SK-N-SH treated with all-trans-retinoic acid at 6 μM for 48 hours (cell line): ENCODE results near the gene FDX2.

ENCODE experiments used
- ARNTL ChIP-seq: fragments of 450-650 bp; formaldehyde crosslinking; IDR thresholded peaks from 2 replicates; pipeline ENCODE4 v1.5.0; 2020; ENCODE audit warnings: low read depth, mild to moderate bottlenecking, moderate library complexity, borderline replicate concordance
- RARB ChIP-seq: fragments of 250-450 bp; sonication (Bioruptor Pico); IDR thresholded peaks from 2 replicates; pipeline ENCODE4 v1.8.0; 2021; ENCODE audit warnings: mild to moderate bottlenecking, moderate library complexity
- SNAI2 ChIP-seq: fragments of 250-450 bp; sonication (Bioruptor Pico); IDR thresholded peaks from 2 replicates; pipeline ENCODE4 v1.5.0; 2020; ENCODE audit warnings: mild to moderate bottlenecking, moderate library complexity
- TCF4 ChIP-seq: fragments of 250-450 bp; sonication (Bioruptor Pico); IDR thresholded peaks from 2 replicates; pipeline ENCODE4 v1.8.0; 2021; ENCODE audit warnings: mild to moderate bottlenecking, moderate library complexity, borderline replicate concordance
- TOX ChIP-seq: fragments of 250-450 bp; sonication (Bioruptor Pico); IDR thresholded peaks from 2 replicates; pipeline ENCODE4 v1.8.0; 2021; ENCODE audit warnings: mild to moderate bottlenecking, moderate library complexity, borderline replicate concordance
- ZFP3 ChIP-seq: fragments of 250-450 bp; sonication (Bioruptor Pico); IDR thresholded peaks from 2 replicates; pipeline ENCODE4 v1.5.0; 2020; ENCODE audit warnings: mild to moderate bottlenecking, moderate library complexity
- ZFP30 ChIP-seq: fragments of 450-650 bp; formaldehyde crosslinking; IDR thresholded peaks from 2 replicates; pipeline ENCODE4 v1.5.0; 2022; ENCODE audit warnings: mild to moderate bottlenecking, moderate library complexity
- ZNF565 ChIP-seq: fragments of 450-650 bp; formaldehyde crosslinking; conservative IDR thresholded peaks from 2 replicates; pipeline ENCODE4 v1.5.0; 2020; ENCODE audit warnings: low read depth, mild to moderate bottlenecking, moderate library complexity
- ZNF70 ChIP-seq: fragments of 450-650 bp; formaldehyde crosslinking; IDR thresholded peaks from 2 replicates; pipeline ENCODE4 v1.5.0; 2020; ENCODE audit warnings: mild to moderate bottlenecking, moderate library complexity
- TF ChIP-seq, protein P1 (sequence below): fragments of 250-450 bp; sonication (Bioruptor Pico); IDR thresholded peaks from 2 replicates; pipeline ENCODE4 v1.5.0; 2020; ENCODE audit warnings: mild to moderate bottlenecking, moderate library complexity
- TF ChIP-seq, protein P2 (sequence below): fragments of 250-450 bp; sonication (Bioruptor Pico); IDR thresholded peaks from 2 replicates; pipeline ENCODE4 v1.5.1; 2020; ENCODE audit warnings: low read depth, mild to moderate bottlenecking, moderate library complexity
- TF ChIP-seq, protein P3 (sequence below): fragments of 250-450 bp; sonication (Bioruptor Pico); IDR thresholded peaks from 2 replicates; pipeline ENCODE4 v1.8.0; 2020; ENCODE audit warnings: mild to moderate bottlenecking, moderate library complexity, borderline replicate concordance
- TF ChIP-seq, protein P4 (sequence below): fragments of 250-450 bp; sonication (Bioruptor Pico); IDR thresholded peaks from 2 replicates; pipeline ENCODE4 v1.5.1; 2021; ENCODE audit warnings: mild to moderate bottlenecking, moderate library complexity

DNA sequence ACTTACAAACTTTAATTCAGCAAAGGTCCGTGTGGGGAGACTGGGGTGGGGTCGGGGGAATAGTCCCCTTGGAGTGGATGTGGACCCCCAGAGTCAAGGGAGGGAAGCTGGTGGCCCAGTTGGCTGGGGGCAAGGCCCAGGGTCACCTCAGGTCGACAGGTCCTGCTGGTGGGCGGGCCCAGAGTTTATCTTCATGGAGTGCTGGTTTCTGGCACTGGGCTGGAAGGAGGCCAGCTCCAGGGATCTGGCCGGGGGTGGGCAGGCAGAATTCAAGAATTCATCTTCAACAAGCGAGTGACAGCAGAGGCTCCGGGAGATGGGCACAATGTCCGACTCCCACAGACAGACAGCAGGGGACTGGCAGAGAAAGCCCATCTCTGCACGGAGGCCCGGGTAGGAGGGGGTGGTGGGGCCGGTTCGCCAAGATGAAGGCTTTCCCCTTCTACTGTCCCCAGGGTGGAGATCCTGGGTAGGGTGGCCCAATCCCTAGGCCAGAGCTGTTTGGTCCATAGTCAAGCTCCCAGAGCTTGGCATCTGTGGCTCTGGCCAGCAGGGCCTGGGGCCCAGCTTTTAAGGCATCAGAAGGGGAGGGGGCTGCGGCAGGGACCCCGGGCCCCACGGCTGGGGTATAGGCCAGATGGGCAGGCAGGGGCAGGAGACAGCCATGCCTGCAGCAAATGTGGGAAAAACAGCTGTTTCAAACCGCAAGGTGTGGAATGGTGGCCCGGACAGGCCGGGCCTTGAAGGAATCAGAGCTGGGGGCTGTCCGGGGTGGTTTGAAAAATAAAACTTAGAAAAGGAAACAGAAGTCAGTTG is 622 bp upstream of the FDX2 start:
- TF ChIP-seq ARNTL (CRISPR knock-in tag) (no peak), TCF4 (CRISPR knock-in tag) (no peak), ZNF565 (CRISPR knock-in tag) (no peak), TOX (CRISPR knock-in tag) (no peak), SNAI2 (CRISPR knock-in tag) (no peak), ZFP3 (CRISPR knock-in tag) (no peak), RARB (CRISPR knock-in tag) (no peak), ZFP30 (CRISPR knock-in tag) (no peak), ZNF70 (no peak)
- TF ChIP-seq, protein P1, sequence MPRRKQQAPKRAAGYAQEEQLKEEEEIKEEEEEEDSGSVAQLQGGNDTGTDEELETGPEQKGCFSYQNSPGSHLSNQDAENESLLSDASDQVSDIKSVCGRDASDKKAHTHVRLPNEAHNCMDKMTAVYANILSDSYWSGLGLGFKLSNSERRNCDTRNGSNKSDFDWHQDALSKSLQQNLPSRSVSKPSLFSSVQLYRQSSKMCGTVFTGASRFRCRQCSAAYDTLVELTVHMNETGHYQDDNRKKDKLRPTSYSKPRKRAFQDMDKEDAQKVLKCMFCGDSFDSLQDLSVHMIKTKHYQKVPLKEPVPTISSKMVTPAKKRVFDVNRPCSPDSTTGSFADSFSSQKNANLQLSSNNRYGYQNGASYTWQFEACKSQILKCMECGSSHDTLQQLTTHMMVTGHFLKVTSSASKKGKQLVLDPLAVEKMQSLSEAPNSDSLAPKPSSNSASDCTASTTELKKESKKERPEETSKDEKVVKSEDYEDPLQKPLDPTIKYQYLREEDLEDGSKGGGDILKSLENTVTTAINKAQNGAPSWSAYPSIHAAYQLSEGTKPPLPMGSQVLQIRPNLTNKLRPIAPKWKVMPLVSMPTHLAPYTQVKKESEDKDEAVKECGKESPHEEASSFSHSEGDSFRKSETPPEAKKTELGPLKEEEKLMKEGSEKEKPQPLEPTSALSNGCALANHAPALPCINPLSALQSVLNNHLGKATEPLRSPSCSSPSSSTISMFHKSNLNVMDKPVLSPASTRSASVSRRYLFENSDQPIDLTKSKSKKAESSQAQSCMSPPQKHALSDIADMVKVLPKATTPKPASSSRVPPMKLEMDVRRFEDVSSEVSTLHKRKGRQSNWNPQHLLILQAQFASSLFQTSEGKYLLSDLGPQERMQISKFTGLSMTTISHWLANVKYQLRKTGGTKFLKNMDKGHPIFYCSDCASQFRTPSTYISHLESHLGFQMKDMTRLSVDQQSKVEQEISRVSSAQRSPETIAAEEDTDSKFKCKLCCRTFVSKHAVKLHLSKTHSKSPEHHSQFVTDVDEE (CRISPR knock-in tag), result no peak
- TF ChIP-seq, protein P2, sequence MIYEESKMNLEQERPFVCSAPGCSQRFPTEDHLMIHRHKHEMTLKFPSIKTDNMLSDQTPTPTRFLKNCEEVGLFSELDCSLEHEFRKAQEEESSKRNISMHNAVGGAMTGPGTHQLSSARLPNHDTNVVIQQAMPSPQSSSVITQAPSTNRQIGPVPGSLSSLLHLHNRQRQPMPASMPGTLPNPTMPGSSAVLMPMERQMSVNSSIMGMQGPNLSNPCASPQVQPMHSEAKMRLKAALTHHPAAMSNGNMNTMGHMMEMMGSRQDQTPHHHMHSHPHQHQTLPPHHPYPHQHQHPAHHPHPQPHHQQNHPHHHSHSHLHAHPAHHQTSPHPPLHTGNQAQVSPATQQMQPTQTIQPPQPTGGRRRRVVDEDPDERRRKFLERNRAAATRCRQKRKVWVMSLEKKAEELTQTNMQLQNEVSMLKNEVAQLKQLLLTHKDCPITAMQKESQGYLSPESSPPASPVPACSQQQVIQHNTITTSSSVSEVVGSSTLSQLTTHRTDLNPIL, result no peak
- TF ChIP-seq, protein P3, sequence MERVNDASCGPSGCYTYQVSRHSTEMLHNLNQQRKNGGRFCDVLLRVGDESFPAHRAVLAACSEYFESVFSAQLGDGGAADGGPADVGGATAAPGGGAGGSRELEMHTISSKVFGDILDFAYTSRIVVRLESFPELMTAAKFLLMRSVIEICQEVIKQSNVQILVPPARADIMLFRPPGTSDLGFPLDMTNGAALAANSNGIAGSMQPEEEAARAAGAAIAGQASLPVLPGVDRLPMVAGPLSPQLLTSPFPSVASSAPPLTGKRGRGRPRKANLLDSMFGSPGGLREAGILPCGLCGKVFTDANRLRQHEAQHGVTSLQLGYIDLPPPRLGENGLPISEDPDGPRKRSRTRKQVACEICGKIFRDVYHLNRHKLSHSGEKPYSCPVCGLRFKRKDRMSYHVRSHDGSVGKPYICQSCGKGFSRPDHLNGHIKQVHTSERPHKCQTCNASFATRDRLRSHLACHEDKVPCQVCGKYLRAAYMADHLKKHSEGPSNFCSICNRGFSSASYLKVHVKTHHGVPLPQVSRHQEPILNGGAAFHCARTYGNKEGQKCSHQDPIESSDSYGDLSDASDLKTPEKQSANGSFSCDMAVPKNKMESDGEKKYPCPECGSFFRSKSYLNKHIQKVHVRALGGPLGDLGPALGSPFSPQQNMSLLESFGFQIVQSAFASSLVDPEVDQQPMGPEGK, result no peak
- TF ChIP-seq, protein P4, sequence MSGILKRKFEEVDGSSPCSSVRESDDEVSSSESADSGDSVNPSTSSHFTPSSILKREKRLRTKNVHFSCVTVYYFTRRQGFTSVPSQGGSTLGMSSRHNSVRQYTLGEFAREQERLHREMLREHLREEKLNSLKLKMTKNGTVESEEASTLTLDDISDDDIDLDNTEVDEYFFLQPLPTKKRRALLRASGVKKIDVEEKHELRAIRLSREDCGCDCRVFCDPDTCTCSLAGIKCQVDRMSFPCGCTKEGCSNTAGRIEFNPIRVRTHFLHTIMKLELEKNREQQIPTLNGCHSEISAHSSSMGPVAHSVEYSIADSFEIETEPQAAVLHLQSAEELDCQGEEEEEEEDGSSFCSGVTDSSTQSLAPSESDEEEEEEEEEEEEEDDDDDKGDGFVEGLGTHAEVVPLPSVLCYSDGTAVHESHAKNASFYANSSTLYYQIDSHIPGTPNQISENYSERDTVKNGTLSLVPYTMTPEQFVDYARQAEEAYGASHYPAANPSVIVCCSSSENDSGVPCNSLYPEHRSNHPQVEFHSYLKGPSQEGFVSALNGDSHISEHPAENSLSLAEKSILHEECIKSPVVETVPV (CRISPR knock-in tag), result no peak
